Endometrium (tissue), 2 donors: ENCODE data around the gene ALPI.

Experiments
- FAIRE-seq: peaks from 2 replicates; lab custom pipeline; 2012; peaks lifted over from hg19 to GRCh38; lab: Jason Lieb, UNC
- donor health status: control.
- donor health status: control.

The ALPI gene

DNA sequence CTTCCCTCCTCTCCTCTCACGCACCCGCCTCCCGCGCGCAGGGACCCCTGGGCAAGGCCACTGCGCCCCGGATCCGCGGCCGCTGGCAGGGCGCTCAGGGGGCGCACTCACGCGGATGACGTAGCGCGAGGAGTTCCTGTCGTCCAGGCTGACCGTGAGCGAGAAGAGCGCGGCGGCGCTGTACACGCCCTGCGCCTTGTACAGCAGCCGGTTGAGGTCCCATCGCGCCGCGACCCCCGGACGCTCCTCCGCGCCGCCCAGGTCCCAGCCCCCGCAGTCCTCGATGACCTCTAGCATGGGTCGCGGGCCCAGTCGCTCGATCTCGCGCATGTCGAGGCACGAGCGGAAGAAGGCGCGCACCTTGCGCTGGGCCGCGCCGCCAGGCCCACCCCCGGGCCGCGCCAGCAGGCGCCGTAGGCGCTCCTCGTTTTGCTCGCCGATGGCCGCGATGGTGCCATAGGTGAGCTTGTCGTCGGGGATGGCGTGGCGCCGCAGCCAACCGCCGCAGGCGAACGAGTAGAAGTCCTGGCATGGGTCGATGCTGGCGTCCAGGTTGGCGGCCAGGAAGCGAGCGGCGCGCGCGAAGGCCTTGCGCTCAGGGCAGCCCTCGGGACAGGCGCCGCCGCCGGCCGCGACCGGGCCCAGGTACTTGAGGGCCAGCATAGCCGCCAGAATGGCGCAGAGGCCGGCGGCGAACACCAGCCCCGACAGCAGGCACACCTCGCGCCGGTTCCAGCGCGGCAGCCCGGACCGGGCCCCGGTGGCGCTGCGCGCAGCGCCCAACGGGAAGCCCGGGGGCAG, 30.0 kb downstream of the ALPI start:
- FAIRE-seq: no peak

DNA sequence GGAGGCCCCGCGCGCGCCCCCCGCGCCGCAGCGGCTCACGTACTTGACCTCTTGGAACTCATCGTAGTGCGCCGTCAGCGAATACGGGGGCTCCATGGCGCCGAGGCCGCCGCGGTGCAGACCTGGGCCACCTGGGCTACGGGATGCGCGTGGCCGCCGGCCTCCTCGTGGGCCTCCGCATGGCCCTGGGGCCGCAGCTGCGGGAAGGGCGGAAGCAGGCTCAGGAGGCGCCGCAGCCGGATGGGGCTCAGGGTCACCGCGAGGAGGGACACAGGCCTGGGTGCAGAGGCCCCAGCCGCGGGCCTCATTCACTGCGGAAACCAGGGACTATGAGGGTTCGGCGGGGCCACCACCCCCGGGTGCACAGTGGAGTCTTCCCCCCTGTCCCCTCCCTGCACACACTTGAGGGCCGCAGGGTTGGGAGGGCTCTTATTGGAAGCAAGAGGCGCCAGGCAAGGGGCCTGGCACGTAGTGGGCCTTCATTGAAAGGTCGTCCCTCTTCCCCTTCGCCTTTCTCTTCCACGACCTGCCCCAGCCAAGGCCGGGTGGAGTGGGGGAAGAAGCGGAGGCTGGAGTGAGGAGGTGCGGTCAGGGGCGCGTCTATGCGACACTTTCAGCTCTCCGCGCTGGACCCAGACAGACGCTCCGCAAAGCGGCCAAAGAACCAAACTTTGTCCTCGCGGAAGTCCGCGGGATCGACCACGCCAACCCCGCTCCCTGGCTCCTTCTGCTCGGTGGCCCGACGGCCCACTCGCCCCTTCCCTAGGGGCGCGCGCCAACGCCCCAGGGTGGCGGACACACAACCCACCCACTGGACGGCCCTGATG, 30.8 kb downstream of the ALPI start:
- FAIRE-seq: no peak

- no peak for FAIRE-seq
These were observed 31.6 kb downstream of the ALPI start, which contains the start of gene ECEL1 for GRCh38 chr2:232487385-232488096. Gene ECEL1, minus strand, starts transcription at chr2:232487834. Its CDS starts 1,181 bp downstream, at chr2:232486653.

DNA sequence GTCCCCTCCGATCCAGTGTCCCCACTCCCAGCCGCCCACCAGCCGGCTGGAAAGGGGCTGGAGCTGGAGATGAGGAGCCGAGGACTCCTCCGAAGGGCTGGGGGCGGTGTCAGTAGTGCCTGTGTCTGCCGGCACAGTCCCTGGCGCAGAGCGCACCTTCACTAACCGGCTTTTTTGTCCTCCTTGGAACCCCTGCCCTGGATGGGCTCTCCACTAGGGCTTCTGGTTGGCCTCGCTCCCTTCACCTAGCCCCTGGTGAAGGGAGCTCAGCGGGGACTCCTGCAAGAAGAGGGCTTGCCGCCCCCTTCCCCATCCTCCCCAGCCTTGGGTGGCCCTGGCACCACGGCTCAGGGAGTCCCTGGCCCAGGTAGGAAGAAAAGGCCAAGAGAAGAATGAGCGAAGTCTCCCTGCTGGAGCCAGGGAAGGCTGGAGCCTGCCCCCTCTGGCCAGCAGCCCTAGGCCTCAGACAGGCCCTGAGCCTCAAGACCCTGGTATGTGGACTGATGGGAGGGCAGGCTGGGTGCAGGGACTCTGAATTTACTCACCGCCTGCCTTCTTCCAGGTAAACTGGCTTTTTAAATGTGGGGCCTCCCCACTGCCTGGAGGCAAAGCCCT, 32.3 kb downstream of the ALPI start:
- FAIRE-seq: no peak

DNA sequence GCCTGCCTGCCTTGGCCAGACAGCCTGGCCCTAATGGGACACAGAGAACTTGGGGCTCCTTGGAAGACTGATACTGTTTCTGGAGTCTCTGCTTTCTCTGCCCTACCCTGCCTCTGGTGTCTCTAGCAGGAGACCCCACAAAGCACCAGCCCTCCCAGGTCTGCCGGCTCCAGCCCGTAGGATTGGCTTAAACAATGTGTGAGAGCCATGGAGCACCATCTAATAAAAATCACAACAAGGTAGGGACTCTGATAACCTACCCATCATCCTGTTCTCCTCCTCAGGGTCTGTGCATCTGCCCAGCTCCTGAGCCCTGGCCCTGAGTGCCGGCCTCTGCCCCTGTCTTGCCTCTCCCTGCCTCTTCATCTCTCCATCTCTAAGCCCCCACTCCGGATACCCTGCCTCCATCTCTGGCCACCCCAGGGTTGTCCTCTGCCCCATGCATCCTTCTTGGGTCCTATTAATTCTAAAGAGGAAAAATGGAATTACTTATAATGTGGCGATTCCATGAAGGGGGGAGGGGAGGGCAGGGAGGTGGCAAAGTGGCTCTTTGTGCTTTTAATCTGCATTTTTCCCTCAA, 32.9 kb downstream of the ALPI start:
- no peak for FAIRE-seq

DNA sequence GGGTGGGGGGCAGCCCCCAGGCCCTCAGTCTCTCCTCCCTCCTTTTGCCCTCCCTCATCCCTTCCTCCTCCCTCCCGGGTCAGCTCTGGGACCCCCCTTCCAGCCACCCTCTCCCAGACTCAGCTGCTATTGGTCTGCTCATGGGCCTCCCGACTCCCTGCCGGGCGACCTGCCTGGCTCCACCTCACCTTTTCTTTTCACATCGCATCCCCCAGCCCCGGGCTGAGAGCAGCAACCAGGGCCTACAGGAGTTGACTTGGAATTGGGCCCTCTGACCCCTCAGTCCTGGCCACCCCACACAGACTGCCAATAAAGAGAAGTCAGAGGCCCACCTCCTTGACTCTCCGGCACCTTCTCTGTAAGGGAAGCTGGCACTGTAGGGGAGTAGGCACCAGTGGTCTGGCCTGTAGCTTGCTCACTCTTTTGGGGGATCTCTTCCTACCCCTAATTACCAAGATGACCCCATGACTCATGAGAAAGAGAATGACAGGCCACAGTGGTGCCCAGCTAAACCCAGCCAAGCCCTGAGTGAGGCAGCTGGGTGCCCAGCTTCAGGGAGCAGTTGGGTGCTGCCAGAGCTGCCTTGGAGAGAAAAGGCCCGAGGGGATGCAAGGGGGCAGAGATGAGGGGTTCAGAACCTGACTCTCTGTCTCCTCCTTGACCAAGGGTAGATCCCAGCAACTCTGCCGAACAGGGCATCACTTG, 33.7 kb downstream of the ALPI start:
- no peak for FAIRE-seq

DNA sequence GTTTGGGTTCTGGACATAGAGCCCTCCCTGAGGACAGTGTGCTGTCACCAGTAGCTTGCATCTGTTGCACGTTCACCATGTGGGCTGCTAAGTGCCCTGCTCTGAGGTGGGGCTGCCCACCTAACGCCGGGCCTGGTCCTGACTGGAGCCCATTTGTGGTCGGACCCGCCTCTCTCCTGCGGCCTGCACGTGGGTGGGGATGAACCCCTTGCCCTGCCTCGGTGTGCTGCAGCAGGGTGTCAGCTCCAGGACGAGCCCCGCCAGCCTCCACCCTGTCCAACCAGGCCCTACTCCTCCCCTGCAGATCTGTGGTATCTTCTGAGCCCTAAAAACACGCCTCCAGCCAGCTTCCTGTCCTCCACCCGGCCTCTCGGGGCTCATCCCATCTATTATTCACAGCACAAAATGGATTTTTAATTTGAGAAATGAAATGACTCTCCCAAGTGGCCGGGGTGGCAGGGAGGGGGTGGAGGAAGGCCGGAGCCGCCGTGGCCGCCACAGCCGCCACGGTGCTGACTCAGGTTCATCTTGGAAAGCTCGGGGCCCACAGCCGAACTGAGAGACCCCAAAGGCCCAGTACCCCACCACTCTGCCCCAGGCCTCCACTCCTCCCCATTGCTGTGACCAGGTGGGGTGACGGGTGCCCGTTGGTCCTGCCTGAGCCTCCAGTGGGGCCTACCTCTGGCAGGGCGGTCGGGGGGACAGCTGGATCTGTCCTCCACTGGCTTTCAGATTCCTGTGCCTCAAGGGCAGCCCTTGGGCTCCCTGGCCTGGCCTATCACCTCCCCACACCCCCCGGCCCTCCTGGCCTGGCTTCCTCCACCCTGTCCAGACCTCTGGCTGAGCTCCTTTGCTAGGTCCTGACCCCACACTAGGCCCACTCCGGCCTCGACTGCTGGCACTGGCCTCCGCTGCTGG, 34.5 kb downstream of the ALPI start:
- no peak for FAIRE-seq

GRCh38 chr2:232491139-232491780, 35.3 kb downstream of the ALPI start:
- FAIRE-seq: no peak

DNA sequence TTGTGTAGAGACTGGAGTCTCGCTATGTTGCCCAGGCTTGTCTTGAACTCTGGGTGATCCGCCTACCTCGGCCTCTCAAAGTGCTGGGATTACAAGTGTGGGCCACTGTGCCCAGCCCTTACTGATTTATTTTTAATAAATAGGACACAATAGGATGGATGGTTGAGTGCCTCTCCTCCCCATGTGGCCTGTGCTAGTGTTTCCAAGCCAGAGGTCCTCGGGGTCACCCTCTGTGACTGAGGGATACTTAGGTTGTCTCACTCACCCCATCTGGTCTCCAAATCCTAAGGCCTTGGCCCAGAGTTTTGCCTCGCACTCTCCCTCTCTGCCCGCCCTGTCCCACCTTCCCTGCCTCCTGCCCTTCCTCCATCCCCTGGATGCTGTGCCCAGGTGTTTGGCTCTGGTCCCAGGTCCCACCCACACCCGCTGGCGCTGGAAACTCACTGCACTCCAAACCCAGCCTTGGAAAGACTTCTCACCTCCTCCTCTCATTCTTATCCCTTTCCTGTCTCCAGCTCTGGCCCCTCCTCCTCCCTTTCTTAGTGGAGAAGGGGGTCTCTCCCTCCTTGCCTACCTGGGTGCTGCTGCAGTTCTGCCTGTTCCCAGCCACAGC, 36.4 kb downstream of the ALPI start:
- FAIRE-seq: no peak

DNA sequence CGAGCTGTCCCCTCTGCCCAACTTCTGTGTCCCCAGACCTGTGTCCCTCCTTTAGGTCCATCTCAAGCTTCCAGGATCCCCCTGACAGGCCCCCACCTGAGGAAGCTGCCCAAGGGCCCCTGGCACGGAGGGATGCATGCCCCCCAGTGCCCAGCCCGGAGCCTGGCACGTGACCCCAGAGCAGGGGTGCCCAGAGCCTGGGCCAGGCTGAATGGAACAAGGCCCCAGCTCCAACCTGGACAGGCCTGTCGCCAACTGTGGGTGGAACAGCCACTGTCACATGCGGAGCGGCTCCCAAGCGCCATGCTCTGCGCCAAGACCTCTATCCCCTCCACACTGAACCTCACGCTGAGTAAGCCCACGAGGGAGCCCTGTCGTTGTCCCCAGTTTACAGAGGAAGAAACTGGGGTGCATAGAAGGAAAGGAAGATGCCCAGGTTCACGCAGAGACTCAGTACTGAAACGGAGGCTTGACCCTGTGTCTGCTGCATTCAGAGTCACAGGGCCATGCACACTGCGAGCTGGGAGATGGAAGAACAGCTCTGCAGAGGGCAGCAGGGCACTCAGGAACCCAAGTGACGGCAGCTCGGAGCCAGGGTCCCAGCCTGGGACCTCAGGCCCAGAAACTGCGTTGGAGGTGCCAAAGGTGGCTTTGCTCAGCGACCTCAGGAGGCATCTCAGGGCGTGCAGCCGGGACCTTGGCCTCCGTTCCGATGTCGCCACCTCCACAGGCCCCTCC, 37.2 kb downstream of the ALPI start:
- no peak for FAIRE-seq

GRCh38 chr2:232493701-232494474, 37.9 kb downstream of the ALPI start:
- no peak for FAIRE-seq

- FAIRE-seq: no peak
These were observed 38.6 kb downstream of the ALPI start for GRCh38 chr2:232494542-232494941.

- FAIRE-seq: no peak
These were observed 39.3 kb downstream of the ALPI start for GRCh38 chr2:232495292-232495691.

DNA sequence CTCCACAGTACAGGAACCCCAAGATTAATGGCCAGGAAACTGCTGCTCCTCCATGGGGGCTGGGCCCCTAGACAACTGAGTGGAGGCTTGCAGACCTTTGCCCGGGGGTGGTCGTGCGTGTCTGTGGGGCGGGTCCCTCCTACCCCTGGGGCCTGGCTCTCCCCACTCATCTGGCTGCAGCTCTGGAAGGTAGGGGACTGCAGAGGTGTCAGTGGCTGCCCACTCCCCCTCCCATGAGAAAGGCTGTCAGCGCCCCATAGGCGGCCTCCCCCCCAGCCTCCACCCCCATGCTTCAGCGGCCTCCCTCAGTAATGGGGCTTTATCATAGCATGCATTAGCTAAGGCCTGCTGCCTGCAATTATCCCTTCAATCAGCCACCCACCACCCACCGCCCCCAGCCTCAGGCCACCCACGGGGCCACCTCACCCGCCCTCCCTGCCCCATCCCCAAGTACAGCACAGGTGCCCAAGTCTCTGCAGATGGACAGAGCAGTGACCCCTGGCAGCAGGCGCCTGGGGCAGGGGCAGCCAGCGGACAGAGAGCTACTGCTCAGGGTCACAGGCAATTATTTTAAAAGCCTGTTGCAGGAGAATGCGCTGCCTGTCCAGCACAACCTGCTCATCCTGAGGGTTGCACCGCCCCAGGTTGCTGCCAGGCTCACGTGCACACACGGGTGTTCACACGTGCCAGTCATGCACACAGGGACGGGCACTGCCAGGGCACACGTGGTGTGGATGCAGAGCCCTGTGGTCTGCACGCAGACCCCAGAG, 40.7 kb downstream of the ALPI start:
- FAIRE-seq: no peak

GRCh38 chr2:232497348-232497747, 41.4 kb downstream of the ALPI start:
- no peak for FAIRE-seq

DNA sequence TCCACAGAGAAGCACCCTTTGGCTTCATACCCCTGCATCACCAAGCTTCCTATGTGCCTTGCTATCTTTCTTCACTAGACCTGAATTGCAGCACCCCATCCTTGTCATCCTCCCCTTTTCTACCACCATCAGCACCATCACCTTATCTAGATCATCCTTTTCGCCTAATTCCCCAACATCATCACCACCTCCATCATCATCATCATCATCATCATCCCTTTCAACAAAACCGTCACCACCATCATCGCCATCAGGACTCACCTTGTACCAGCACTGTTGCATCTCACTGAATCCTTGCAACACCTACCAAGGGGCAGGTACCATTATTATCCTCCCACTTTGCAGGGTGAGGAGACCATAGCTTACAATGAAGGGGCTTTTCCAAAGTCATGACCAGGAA, 42.5 kb downstream of the ALPI start:
- no peak for FAIRE-seq

- FAIRE-seq: no peak
These were observed 45.4 kb downstream of the ALPI start for GRCh38 chr2:232501331-232501771.
